Epithelial cell of proximal tubule (primary cell): ENCODE data around the gene C7orf25. TPM values are rescaled to one million over a fixed set of nuclear protein-coding genes. Genes with fewer than 3 reads are reported as not detected.

Source experiments
- DNase-seq: peaks from one replicate; pipeline ENCODE4 v3.0.0-alpha.2; 2011; ENCODE audit warnings: low read depth
- H3K4me3 ChIP-seq: 2 replicates; pipeline ENCODE4 v1.5.1; 2011; ENCODE audit warnings: low read depth, mild to moderate bottlenecking, low read length
- CTCF ChIP-seq: conservative IDR thresholded peaks from 2 replicates; pipeline ENCODE4 v1.5.1; 2012; ENCODE audit warnings: low read depth, mild to moderate bottlenecking, low read length
- total RNA-seq: library from RNA; depleted of rRNA; stranded (reverse); fragments of >200 nt; gene quantifications from 2 replicates; pipeline ENCODE4 v1.2.3, GENCODE V29; 2015

C7orf25 gene
- total RNA-seq, 1 donor from 2014 or later, result 4.8 TPM

GRCh38 chr7:42939457-42940240 lies 27.8 kb upstream of the C7orf25 start:
- no peak overlapping the region for H3K4me3 ChIP-seq
- TF ChIP-seq CTCF, result no peak
- no peak for DNase-seq

- TF ChIP-seq CTCF, result no peak
- no peak for DNase-seq
Measured at GRCh38 chr7:42935861-42936260, 24.0 kb upstream of the C7orf25 start.

GRCh38 chr7:42934291-42934690 lies 22.4 kb upstream of the C7orf25 start:
- no peak for DNase-seq
- H3K4me3 ChIP-seq, result no peak overlapping the region
- TF ChIP-seq CTCF, result no peak

More at GRCh38 chr7:42935861-42936260, 24.0 kb upstream of the C7orf25 start:
- no peak overlapping the region for H3K4me3 ChIP-seq

- no peak for DNase-seq
- no peak for TF ChIP-seq CTCF
- H3K4me3 ChIP-seq, result peak overlapping the region; percentile 81
Measured at GRCh38 chr7:42932811-42933591, 21.1 kb upstream of the C7orf25 start.

- no peak for TF ChIP-seq CTCF
- peak within 1 kb of the TSS; percentile 81 for H3K4me3 ChIP-seq
- DNase-seq, result peak; percentile 88
Measured at GRCh38 chr7:42931834-42932651, 20.2 kb upstream of the C7orf25 start, which contains the start of the genes MRPL32 and PSMA2. MRPL32 (plus strand) TSS chr7:42932376; CDS start chr7:42932387, 11 bp downstream. PSMA2 (minus strand) TSS chr7:42932174; CDS start chr7:42932158, 16 bp downstream.

GRCh38 chr7:42931447-42931833 lies 19.6 kb upstream of the C7orf25 start:
- DNase-seq, result no peak
- H3K4me3 ChIP-seq, result peak overlapping the region; percentile 81
- TF ChIP-seq CTCF, result no peak
